Activated CD4-positive, CD25-positive, alpha-beta regulatory T cell treated with anti-CD3 and anti-CD28 coated beads, Interleukin-2, amount 50 U/mL, for 72 hours (primary cell): Measurements from ENCODE around the gene EPB41L2.
"Not testable (repeated sequence)": the region's sequence is repeated elsewhere in the genome, so short reads cannot be mapped to it uniquely, and the experiment has no call there.

Experiments used
- DNase-seq: peaks from one replicate; pipeline ENCODE4 v3.0.0; 2021

EPB41L2 gene

GRCh38 chr6:131063028-131063763 is at the start of gene EPB41L2:
TSS of gene EPB41L2 (minus strand) at chr6:131063245. CDS start at chr6:130956485, 106,760 bp downstream.
- peak; percentile 75 for DNase-seq

- no peak for DNase-seq
Measured at GRCh38 chr6:131112249-131112648, 49.2 kb upstream of the EPB41L2 start.

GRCh38 chr6:131107151-131107550 is 44.1 kb upstream of the EPB41L2 start:
- DNase-seq, result no peak

- no peak for DNase-seq
Measured at GRCh38 chr6:131103901-131104300, 40.9 kb upstream of the EPB41L2 start.

- no peak for DNase-seq
Measured at GRCh38 chr6:131103296-131103695, 40.3 kb upstream of the EPB41L2 start.

GRCh38 chr6:131101911-131102680 is 39.1 kb upstream of the EPB41L2 start:
- no peak for DNase-seq

- DNase-seq, result no peak
Measured at GRCh38 chr6:131096786-131097185, 33.7 kb upstream of the EPB41L2 start.

GRCh38 chr6:131093334-131093733 is 30.3 kb upstream of the EPB41L2 start:
- DNase-seq, result no peak

GRCh38 chr6:131091944-131092343 is 28.9 kb upstream of the EPB41L2 start:
- DNase-seq, result not testable (repeated sequence)

GRCh38 chr6:131090339-131090738 is 27.3 kb upstream of the EPB41L2 start:
- not testable (repeated sequence) for DNase-seq

GRCh38 chr6:131084982-131085381 is 21.9 kb upstream of the EPB41L2 start:
- no peak for DNase-seq

GRCh38 chr6:131083687-131084086 is 20.6 kb upstream of the EPB41L2 start:
- no peak for DNase-seq

- no peak for DNase-seq
Measured at GRCh38 chr6:131082335-131082734, 19.3 kb upstream of the EPB41L2 start.

GRCh38 chr6:131080084-131080483 is 17.0 kb upstream of the EPB41L2 start:
- no peak for DNase-seq

GRCh38 chr6:131073577-131073976 is 10.5 kb upstream of the EPB41L2 start:
- DNase-seq, result no peak

GRCh38 chr6:131070061-131070460 is 7.0 kb upstream of the EPB41L2 start:
- no peak for DNase-seq

GRCh38 chr6:131068165-131068564 is 5.1 kb upstream of the EPB41L2 start:
- DNase-seq, result no peak

GRCh38 chr6:131067521-131067920 is 4.5 kb upstream of the EPB41L2 start:
- no peak for DNase-seq

GRCh38 chr6:131065824-131066171 is 2.8 kb upstream of the EPB41L2 start:
- DNase-seq, result no peak

- no peak for DNase-seq
Measured at GRCh38 chr6:131065112-131065823, 2.2 kb upstream of the EPB41L2 start.

GRCh38 chr6:131063764-131064272 is 773 bp upstream of the EPB41L2 start:
- no peak for DNase-seq

- peak; percentile 31 for DNase-seq
Measured at GRCh38 chr6:131062241-131063027, 611 bp downstream of the EPB41L2 start.

GRCh38 chr6:131061751-131062119 is 1.3 kb downstream of the EPB41L2 start:
- DNase-seq, result no peak
